Measurements from ENCODE around the gene CERK.

Gene CERK

DNA sequence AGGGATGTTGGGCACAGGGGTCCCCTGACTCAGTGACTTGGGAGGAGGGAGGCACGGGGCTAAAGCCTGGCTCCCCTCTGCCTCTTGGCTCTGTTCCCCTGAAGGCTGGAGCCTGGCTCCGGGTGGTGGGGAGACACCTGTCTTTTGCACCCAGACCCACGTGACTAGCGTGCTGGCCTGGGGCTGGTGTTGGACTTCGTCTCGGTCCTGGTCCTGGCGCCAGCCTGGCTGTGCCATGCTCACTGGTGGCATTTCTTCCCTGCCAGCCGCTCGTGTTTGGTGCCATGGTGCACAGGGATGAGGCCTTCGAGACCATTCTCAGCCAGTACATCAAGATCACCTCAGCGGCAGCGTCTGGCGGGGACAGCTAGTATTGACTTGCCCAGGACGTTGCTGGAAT lies 61.2 kb downstream of the CERK start:
- Histone ChIP-seq H3K27me3 (replicated peaks; ENCODE audit: insufficient read depth, low read length) (no peaks in the 10 kb centered on the region), H3K79me2 (ENCODE audit: low read length) (no peaks in the 10 kb centered on the region), H4K20me1 (ENCODE audit: insufficient read depth, low read length) (no peaks in the 10 kb centered on the region)

DNA sequence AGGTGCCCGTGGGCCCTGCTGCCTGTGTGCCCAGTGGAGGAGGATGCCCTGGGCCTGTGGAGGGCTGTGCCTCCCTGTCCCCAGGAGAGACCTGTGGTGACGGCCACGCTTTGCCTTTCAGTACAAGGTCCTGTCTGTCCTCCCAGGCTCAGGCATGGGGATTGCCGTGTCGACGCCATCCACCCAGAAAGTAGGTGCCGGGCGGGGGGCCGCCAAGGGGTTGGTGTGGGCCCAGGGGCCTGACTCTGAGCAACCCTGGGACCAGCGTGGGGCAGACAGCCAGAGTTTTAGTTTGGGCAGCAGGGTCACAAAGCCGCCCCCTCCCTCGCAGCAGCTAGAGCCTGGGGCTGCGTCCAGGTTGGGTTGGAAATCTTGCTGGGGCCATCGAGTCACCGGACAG lies 61.6 kb downstream of the CERK start:
- H3K27ac ChIP-seq (ENCODE audit: low read length) = no peak overlapping the region
- no peak overlapping the region for H2AFZ ChIP-seq (ENCODE audit: low read length)
- H4K20me1 ChIP-seq (ENCODE audit: insufficient read depth, low read length) = no peaks in the 10 kb centered on the region
- no peaks in the 10 kb centered on the region for H3K4me1 ChIP-seq (ENCODE audit: low read length)
- no peaks in the 10 kb centered on the region for H3K36me3 ChIP-seq (replicated peaks; ENCODE audit: insufficient read depth, low read length)
- no peak for DNase-seq
- TF ChIP-seq EZH2phosphoT487 (IDR thresholded peaks at IDR 0.05; ENCODE audit: low read length) (no peak), EZH2 (optimal IDR thresholded peaks at IDR 0.05; ENCODE audit: low read depth, low read length) (no peak)
- TF ChIP-seq, protein P1, sequence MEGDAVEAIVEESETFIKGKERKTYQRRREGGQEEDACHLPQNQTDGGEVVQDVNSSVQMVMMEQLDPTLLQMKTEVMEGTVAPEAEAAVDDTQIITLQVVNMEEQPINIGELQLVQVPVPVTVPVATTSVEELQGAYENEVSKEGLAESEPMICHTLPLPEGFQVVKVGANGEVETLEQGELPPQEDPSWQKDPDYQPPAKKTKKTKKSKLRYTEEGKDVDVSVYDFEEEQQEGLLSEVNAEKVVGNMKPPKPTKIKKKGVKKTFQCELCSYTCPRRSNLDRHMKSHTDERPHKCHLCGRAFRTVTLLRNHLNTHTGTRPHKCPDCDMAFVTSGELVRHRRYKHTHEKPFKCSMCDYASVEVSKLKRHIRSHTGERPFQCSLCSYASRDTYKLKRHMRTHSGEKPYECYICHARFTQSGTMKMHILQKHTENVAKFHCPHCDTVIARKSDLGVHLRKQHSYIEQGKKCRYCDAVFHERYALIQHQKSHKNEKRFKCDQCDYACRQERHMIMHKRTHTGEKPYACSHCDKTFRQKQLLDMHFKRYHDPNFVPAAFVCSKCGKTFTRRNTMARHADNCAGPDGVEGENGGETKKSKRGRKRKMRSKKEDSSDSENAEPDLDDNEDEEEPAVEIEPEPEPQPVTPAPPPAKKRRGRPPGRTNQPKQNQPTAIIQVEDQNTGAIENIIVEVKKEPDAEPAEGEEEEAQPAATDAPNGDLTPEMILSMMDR (IDR thresholded peaks at IDR 0.05; ENCODE audit: low read length) = no peak
- no peak overlapping the region for H3K4me3 ChIP-seq (ENCODE audit: low read length)
- no peaks in the 10 kb centered on the region for H3K79me2 ChIP-seq (ENCODE audit: low read length)
- H3K27me3 ChIP-seq (replicated peaks; ENCODE audit: insufficient read depth, low read length) = no peaks in the 10 kb centered on the region
- H3F3A ChIP-seq (ENCODE audit: insufficient read depth, low read length) = no peaks in the 10 kb centered on the region
- no peak overlapping the region for H3K4me2 ChIP-seq (ENCODE audit: low read depth, low read length)
- H3K9me3 ChIP-seq (replicated peaks; ENCODE audit: insufficient read depth, low read length) = no peaks in the 10 kb centered on the region
- no peak overlapping the region for H3K9ac ChIP-seq (ENCODE audit: low read length)
- no peaks in the 10 kb centered on the region for H3K9me2 ChIP-seq (replicated peaks; ENCODE audit: insufficient read depth, low read length)

More for the DNA sequence above, 61.2 kb downstream of the CERK start:
- Histone ChIP-seq H3K4me1 (ENCODE audit: low read length) (no peaks in the 10 kb centered on the region), H3K9me2 (replicated peaks; ENCODE audit: insufficient read depth, low read length) (no peaks in the 10 kb centered on the region), H3K9me3 (replicated peaks; ENCODE audit: insufficient read depth, low read length) (no peaks in the 10 kb centered on the region), H3K9ac (ENCODE audit: low read length) (no peak overlapping the region), H3K4me2 (ENCODE audit: low read depth, low read length) (no peak overlapping the region), H3F3A (ENCODE audit: insufficient read depth, low read length) (no peaks in the 10 kb centered on the region), H3K27ac (ENCODE audit: low read length) (no peak overlapping the region), H3K36me3 (replicated peaks; ENCODE audit: insufficient read depth, low read length) (no peaks in the 10 kb centered on the region), H2AFZ (ENCODE audit: low read length) (no peak overlapping the region), H3K4me3 (ENCODE audit: low read length) (no peak overlapping the region)
- DNase-seq = no peak
- TF ChIP-seq, protein P1 (IDR thresholded peaks at IDR 0.05; ENCODE audit: low read length) = no peak
- TF ChIP-seq EZH2 (optimal IDR thresholded peaks at IDR 0.05; ENCODE audit: low read depth, low read length) (no peak), EZH2phosphoT487 (IDR thresholded peaks at IDR 0.05; ENCODE audit: low read length) (no peak)

DNA sequence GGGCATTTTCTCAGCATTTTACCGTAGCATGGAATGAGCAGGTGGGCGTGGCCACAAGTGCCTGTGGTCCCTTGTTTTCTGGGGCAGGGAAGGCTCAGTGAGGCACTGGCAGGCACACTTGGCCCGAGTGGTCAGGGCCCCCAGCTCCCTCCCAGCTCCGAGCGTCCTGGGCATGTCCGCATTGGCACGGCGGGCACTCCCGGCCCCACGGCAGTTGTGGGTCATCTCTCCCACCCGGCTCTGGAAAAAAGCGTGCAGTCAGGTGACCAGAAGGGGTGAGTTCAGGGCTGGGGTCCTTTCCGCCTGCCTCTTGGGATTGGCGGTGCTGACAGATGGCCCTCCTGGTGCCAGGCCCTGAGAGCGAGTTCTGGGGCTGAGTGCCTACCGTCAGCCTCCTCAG lies 62.1 kb downstream of the CERK start:
- no peaks in the 10 kb centered on the region for H3F3A ChIP-seq (ENCODE audit: insufficient read depth, low read length)
- DNase-seq = no peak
- H3K9ac ChIP-seq (ENCODE audit: low read length) = no peak overlapping the region
- H3K9me3 ChIP-seq (replicated peaks; ENCODE audit: insufficient read depth, low read length) = no peaks in the 10 kb centered on the region
- no peak overlapping the region for H3K4me3 ChIP-seq (ENCODE audit: low read length)
- H3K9me2 ChIP-seq (replicated peaks; ENCODE audit: insufficient read depth, low read length) = no peaks in the 10 kb centered on the region
- no peaks in the 10 kb centered on the region for H3K4me1 ChIP-seq (ENCODE audit: low read length)
- no peaks in the 10 kb centered on the region for H3K79me2 ChIP-seq (ENCODE audit: low read length)
- no peaks in the 10 kb centered on the region for H3K27me3 ChIP-seq (replicated peaks; ENCODE audit: insufficient read depth, low read length)
- no peak overlapping the region for H2AFZ ChIP-seq (ENCODE audit: low read length)
- no peaks in the 10 kb centered on the region for H4K20me1 ChIP-seq (ENCODE audit: insufficient read depth, low read length)
- H3K4me2 ChIP-seq (ENCODE audit: low read depth, low read length) = no peak overlapping the region
- no peak overlapping the region for H3K27ac ChIP-seq (ENCODE audit: low read length)
- no peaks in the 10 kb centered on the region for H3K36me3 ChIP-seq (replicated peaks; ENCODE audit: insufficient read depth, low read length)
- TF ChIP-seq EZH2phosphoT487 (IDR thresholded peaks at IDR 0.05; ENCODE audit: low read length) = no peak
- TF ChIP-seq EZH2 (optimal IDR thresholded peaks at IDR 0.05; ENCODE audit: low read depth, low read length) = no peak
- TF ChIP-seq, protein P1 (IDR thresholded peaks at IDR 0.05; ENCODE audit: low read length) = no peak
